DMS53 (cell line): ENCODE results near the gene ADGRA1.

Experiments
- DNase-seq: peaks from one replicate; lab custom pipeline; 2025; lab: John Stamatoyannopoulos, UW

Gene ADGRA1

GRCh38 chr10:133056001-133056400, 31.7 kb upstream of the ADGRA1 start:
- no peak for DNase-seq

GRCh38 chr10:133056651-133057178, 31.0 kb upstream of the ADGRA1 start:
- no peak for DNase-seq

- DNase-seq: no peak
These were observed 29.2 kb upstream of the ADGRA1 start for GRCh38 chr10:133058331-133059092.

- no peak for DNase-seq
These were observed 28.6 kb upstream of the ADGRA1 start for GRCh38 chr10:133059093-133059470.

GRCh38 chr10:133059571-133059970, 28.2 kb upstream of the ADGRA1 start:
- DNase-seq: no peak

GRCh38 chr10:133060022-133060421, 27.7 kb upstream of the ADGRA1 start:
- no peak for DNase-seq

GRCh38 chr10:133060466-133060865, 27.3 kb upstream of the ADGRA1 start:
- DNase-seq: no peak

GRCh38 chr10:133060881-133061280, 26.8 kb upstream of the ADGRA1 start:
- DNase-seq: no peak

- no peak for DNase-seq
These were observed 26.3 kb upstream of the ADGRA1 start for GRCh38 chr10:133061296-133062038.

GRCh38 chr10:133062085-133062484, 25.6 kb upstream of the ADGRA1 start:
- no peak for DNase-seq

- no peak for DNase-seq
These were observed 25.1 kb upstream of the ADGRA1 start for GRCh38 chr10:133062635-133063034.

GRCh38 chr10:133067149-133068105, 20.3 kb upstream of the ADGRA1 start:
- DNase-seq: no peak

GRCh38 chr10:133068111-133069032, 19.4 kb upstream of the ADGRA1 start:
- no peak for DNase-seq

GRCh38 chr10:133069033-133069525, 18.6 kb upstream of the ADGRA1 start:
- DNase-seq: no peak

- DNase-seq: no peak
These were observed 17.3 kb upstream of the ADGRA1 start for GRCh38 chr10:133070405-133070804.

GRCh38 chr10:133070810-133071209, 16.9 kb upstream of the ADGRA1 start:
- no peak for DNase-seq

GRCh38 chr10:133071733-133072132, 16.0 kb upstream of the ADGRA1 start:
- DNase-seq: no peak

- DNase-seq: no peak
These were observed 15.5 kb upstream of the ADGRA1 start for GRCh38 chr10:133072196-133072595.

- DNase-seq: no peak
These were observed 14.9 kb upstream of the ADGRA1 start for GRCh38 chr10:133072720-133073390.
